HEK293 (cell line): Measurements from ENCODE around the gene MLLT3.

ENCODE experiments used
- CTCF ChIA-PET: fragments of 350-600 bp; formaldehyde crosslinking; extraction: SDS; loops from one replicate; lab custom pipeline; 2021; ENCODE audit warnings: antibody characterized with exemption; lab: Yijun Ruan, JAX
- POLR2A ChIA-PET: fragments of 300-600 bp; formaldehyde crosslinking; extraction: SDS; loops from one replicate; lab custom pipeline; 2020; ENCODE audit warnings: antibody characterized with exemption, inconsistent platforms; lab: Yijun Ruan, JAX
- H3K27ac ChIP-seq: fragments of 200-500 bp; sonication (Bioruptor generic); 2 replicates; pipeline ENCODE4 v1.5.1; 2014; ENCODE audit warnings: low read depth, low read length, control low read depth, inconsistent platforms; ENCODE audit errors: extremely low read depth
- H3K36me3 ChIP-seq, 2 experiments: fragments of 200-500 bp in 1 of 2; sonication (Bioruptor generic) in 1 of 2; 1 replicate in 1 of 2; 2 replicates in 1 of 2; pipeline ENCODE4 v1.5.1; 2014 to 2017; ENCODE audit warnings: inconsistent platforms in 2 of 2, low read length in 2 of 2; ENCODE audit not compliant: control insufficient read depth in 2 of 2, insufficient read depth in 1 of 2
- H3K4me1 ChIP-seq: fragments of 200-500 bp; sonication (Bioruptor generic); 2 replicates; pipeline ENCODE4 v1.5.1; 2014; ENCODE audit warnings: mild to moderate bottlenecking, low read length, inconsistent platforms; ENCODE audit not compliant: control insufficient read depth, insufficient read depth
- H3K4me3 ChIP-seq: 2 replicates; pipeline ENCODE4 v1.5.1; 2011; ENCODE audit warnings: low read depth, mild to moderate bottlenecking, control low read depth, low read length, moderate library complexity
- H3K9me3 ChIP-seq: fragments of 200-500 bp; sonication (Bioruptor generic); 2 replicates; pipeline ENCODE4 v1.5.1; 2014; ENCODE audit warnings: low read depth, low read length, inconsistent platforms; ENCODE audit not compliant: control insufficient read depth, insufficient read depth
- PRDM6 ChIP-seq: fragments of 450-650 bp; formaldehyde crosslinking; IDR thresholded peaks from 2 replicates; pipeline ENCODE4 v1.5.1; 2017; ENCODE audit warnings: missing biosample characterization, missing genetic modification characterization
- ZFP41 ChIP-seq: fragments of 450-650 bp; formaldehyde crosslinking; IDR thresholded peaks from 2 replicates; pipeline ENCODE4 v1.5.1; 2016; ENCODE audit warnings: missing biosample characterization, missing genetic modification characterization, borderline replicate concordance
- ZNF133 ChIP-seq: fragments of 450-650 bp; formaldehyde crosslinking; IDR thresholded peaks from 2 replicates; pipeline ENCODE4 v1.5.1; 2016; ENCODE audit warnings: missing biosample characterization, missing genetic modification characterization
- ZNF184 ChIP-seq: fragments of 450-650 bp; IDR thresholded peaks from 2 replicates; pipeline ENCODE4 v1.5.1; 2018; ENCODE audit warnings: missing biosample characterization, mild to moderate bottlenecking, missing genetic modification characterization
- ZNF311 ChIP-seq: fragments of 450-650 bp; formaldehyde crosslinking; IDR thresholded peaks from 2 replicates; pipeline ENCODE4 v1.5.1; 2017; ENCODE audit warnings: missing biosample characterization, missing genetic modification characterization, borderline replicate concordance
- ZNF777 ChIP-seq: fragments of 450-650 bp; formaldehyde crosslinking; IDR thresholded peaks from 2 replicates; pipeline ENCODE4 v1.5.1; 2017; ENCODE audit warnings: missing biosample characterization, missing genetic modification characterization, borderline replicate concordance
- ZNF837 ChIP-seq: fragments of 450-650 bp; formaldehyde crosslinking; IDR thresholded peaks from 2 replicates; pipeline ENCODE4 v1.5.1; 2016; ENCODE audit warnings: missing biosample characterization, missing genetic modification characterization
- ZNF843 ChIP-seq: fragments of 450-650 bp; formaldehyde crosslinking; IDR thresholded peaks from 2 replicates; pipeline ENCODE4 v1.5.1; 2016; ENCODE audit warnings: missing biosample characterization, missing genetic modification characterization
- TF ChIP-seq, protein P1 (sequence below): fragments of 450-650 bp; formaldehyde crosslinking; IDR thresholded peaks from 2 replicates; pipeline ENCODE4 v1.5.1; 2016; ENCODE audit warnings: missing biosample characterization, missing genetic modification characterization, borderline replicate concordance
- TF ChIP-seq, protein P2 (sequence below): IDR thresholded peaks from 2 replicates; pipeline ENCODE4 v1.6.1; 2011; ENCODE audit warnings: mild to moderate bottlenecking, low read depth, low read length, borderline replicate concordance
- TF ChIP-seq, protein P3 (sequence below): fragments of 450-650 bp; formaldehyde crosslinking; IDR thresholded peaks from 2 replicates; pipeline ENCODE4 v1.5.1; 2016; ENCODE audit warnings: missing biosample characterization, missing genetic modification characterization
- TF ChIP-seq, protein P4 (sequence below): fragments of 450-650 bp; formaldehyde crosslinking; IDR thresholded peaks from 2 replicates; pipeline ENCODE4 v1.5.1; 2016; ENCODE audit warnings: missing biosample characterization, missing genetic modification characterization

The MLLT3 gene

DNA sequence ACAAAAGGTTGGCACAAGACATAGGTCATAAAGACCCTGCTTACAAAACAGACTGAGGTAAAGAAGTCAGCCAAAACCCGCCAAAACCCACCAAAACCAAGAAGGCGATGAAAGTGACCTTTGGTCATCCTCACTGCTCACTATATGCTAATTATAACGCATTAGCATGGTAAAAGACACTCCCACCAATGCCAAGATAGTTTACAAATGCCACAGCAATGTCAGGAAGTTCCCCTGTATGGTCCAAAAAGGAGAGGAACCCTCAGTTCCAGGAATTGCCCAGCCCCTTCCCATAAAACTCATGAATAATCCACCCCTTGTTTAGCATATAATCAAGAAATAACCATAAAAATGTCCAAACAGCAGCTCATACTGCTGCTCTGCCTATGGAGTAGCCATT, 27.7 kb downstream of the MLLT3 start:
- Histone ChIP-seq H3K4me3 (no peak overlapping the region), H3K27ac (no peak overlapping the region), H3K36me3 (no peaks in the 10 kb centered on the region; a peak in 1 of 3 replicates), H3K9me3 (no peaks in the 10 kb centered on the region)
- CTCF ChIA-PET: interaction anchor here (3.5 kb wide), 1 partner anchor 17 kb away, joined by 14 read pairs; no protein-coding TSS in a partner anchor
- POLR2A ChIA-PET: no interaction called here
- TF ChIP-seq ZNF843 (tag by site-specific recombination) (no peak), ZNF133 (no peak), ZFP41 (no peak), ZNF777 (tag by site-specific recombination) (no peak), ZNF837 (tag by site-specific recombination) (no peak), ZNF311 (tag by site-specific recombination) (no peak)
- TF ChIP-seq, protein P1, sequence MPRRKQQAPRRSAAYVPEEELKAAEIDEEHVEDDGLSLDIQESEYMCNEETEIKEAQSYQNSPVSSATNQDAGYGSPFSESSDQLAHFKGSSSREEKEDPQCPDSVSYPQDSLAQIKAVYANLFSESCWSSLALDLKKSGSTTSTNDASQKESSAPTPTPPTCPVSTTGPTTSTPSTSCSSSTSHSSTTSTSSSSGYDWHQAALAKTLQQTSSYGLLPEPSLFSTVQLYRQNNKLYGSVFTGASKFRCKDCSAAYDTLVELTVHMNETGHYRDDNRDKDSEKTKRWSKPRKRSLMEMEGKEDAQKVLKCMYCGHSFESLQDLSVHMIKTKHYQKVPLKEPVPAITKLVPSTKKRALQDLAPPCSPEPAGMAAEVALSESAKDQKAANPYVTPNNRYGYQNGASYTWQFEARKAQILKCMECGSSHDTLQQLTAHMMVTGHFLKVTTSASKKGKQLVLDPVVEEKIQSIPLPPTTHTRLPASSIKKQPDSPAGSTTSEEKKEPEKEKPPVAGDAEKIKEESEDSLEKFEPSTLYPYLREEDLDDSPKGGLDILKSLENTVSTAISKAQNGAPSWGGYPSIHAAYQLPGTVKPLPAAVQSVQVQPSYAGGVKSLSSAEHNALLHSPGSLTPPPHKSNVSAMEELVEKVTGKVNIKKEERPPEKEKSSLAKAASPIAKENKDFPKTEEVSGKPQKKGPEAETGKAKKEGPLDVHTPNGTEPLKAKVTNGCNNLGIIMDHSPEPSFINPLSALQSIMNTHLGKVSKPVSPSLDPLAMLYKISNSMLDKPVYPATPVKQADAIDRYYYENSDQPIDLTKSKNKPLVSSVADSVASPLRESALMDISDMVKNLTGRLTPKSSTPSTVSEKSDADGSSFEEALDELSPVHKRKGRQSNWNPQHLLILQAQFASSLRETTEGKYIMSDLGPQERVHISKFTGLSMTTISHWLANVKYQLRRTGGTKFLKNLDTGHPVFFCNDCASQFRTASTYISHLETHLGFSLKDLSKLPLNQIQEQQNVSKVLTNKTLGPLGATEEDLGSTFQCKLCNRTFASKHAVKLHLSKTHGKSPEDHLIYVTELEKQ: no peak
- TF ChIP-seq, protein P2, sequence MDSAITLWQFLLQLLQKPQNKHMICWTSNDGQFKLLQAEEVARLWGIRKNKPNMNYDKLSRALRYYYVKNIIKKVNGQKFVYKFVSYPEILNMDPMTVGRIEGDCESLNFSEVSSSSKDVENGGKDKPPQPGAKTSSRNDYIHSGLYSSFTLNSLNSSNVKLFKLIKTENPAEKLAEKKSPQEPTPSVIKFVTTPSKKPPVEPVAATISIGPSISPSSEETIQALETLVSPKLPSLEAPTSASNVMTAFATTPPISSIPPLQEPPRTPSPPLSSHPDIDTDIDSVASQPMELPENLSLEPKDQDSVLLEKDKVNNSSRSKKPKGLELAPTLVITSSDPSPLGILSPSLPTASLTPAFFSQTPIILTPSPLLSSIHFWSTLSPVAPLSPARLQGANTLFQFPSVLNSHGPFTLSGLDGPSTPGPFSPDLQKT: no peak
- TF ChIP-seq, protein P3, sequence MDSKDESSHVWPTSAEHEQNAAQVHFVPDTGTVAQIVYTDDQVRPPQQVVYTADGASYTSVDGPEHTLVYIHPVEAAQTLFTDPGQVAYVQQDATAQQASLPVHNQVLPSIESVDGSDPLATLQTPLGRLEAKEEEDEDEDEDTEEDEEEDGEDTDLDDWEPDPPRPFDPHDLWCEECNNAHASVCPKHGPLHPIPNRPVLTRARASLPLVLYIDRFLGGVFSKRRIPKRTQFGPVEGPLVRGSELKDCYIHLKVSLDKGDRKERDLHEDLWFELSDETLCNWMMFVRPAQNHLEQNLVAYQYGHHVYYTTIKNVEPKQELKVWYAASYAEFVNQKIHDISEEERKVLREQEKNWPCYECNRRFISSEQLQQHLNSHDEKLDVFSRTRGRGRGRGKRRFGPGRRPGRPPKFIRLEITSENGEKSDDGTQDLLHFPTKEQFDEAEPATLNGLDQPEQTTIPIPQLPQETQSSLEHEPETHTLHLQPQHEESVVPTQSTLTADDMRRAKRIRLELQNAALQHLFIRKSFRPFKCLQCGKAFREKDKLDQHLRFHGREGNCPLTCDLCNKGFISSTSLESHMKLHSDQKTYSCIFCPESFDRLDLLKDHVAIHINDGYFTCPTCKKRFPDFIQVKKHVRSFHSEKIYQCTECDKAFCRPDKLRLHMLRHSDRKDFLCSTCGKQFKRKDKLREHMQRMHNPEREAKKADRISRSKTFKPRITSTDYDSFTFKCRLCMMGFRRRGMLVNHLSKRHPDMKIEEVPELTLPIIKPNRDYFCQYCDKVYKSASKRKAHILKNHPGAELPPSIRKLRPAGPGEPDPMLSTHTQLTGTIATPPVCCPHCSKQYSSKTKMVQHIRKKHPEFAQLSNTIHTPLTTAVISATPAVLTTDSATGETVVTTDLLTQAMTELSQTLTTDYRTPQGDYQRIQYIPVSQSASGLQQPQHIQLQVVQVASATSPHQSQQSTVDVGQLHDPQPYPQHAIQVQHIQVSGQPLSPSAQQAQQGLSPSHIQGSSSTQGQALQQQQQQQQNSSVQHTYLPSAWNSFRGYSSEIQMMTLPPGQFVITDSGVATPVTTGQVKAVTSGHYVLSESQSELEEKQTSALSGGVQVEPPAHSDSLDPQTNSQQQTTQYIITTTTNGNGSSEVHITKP (tag by site-specific recombination): no peak
- TF ChIP-seq, all 188 proteins: peak for 0
- H3K4me1 ChIP-seq: peaks cover 14% of the 10 kb centered on the region

DNA sequence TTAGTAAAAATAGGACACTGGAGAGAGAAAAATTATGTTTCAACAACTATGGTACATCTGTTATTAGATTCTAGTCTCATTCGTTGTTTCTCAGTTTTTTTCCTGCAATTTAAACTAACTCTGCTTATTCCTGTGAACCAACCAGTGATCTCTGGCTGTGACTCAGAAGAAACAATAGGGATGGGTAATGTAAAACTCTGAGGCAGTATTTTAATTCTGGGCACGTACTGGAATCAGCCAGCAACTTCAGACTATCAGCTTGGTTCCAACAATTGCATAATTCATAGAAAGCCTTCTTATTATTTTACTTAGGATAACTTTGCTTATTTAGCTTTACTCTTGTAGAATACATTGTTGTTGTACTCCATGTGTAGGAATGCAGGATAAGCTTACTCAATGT, 28.8 kb downstream of the MLLT3 start:
- Histone ChIP-seq H3K9me3 (no peaks in the 10 kb centered on the region), H3K4me3 (no peak overlapping the region), H3K27ac (no peak overlapping the region), H3K36me3 (no peaks in the 10 kb centered on the region; a peak in 1 of 3 replicates), H3K4me1 (peaks cover 14% of the 10 kb centered on the region)
- CTCF ChIA-PET: interaction anchor here (0.6 kb wide), 1 partner anchor 71 kb away, joined by 4 read pairs; no protein-coding TSS in a partner anchor
- TF ChIP-seq PRDM6 (tag by site-specific recombination) (peak; percentile 46), ZNF184 (tag by site-specific recombination) (no peak)
- TF ChIP-seq, protein P4, sequence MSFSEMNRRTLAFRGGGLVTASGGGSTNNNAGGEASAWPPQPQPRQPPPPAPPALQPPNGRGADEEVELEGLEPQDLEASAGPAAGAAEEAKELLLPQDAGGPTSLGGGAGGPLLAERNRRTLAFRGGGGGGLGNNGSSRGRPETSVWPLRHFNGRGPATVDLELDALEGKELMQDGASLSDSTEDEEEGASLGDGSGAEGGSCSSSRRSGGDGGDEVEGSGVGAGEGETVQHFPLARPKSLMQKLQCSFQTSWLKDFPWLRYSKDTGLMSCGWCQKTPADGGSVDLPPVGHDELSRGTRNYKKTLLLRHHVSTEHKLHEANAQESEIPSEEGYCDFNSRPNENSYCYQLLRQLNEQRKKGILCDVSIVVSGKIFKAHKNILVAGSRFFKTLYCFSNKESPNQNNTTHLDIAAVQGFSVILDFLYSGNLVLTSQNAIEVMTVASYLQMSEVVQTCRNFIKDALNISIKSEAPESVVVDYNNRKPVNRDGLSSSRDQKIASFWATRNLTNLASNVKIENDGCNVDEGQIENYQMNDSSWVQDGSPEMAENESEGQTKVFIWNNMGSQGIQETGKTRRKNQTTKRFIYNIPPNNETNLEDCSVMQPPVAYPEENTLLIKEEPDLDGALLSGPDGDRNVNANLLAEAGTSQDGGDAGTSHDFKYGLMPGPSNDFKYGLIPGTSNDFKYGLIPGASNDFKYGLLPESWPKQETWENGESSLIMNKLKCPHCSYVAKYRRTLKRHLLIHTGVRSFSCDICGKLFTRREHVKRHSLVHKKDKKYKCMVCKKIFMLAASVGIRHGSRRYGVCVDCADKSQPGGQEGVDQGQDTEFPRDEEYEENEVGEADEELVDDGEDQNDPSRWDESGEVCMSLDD (tag by site-specific recombination): no peak
- POLR2A ChIA-PET: interaction anchor here (0.7 kb wide), 1 partner anchor 671 kb away, joined by 5 read pairs; no protein-coding TSS in a partner anchor
